PC-3 (cell line): Measurements from ENCODE around the gene SAMD8.

Source experiments
- EZH2 ChIP-seq: fragments of 300-600 bp; sonication (generic); IDR thresholded peaks from one replicate; pipeline ENCODE4 v1.6.1; 2017; ENCODE audit warnings: antibody characterized with exemption, mild to moderate bottlenecking, low read length; ENCODE audit not compliant: unreplicated experiment
- TF ChIP-seq, protein P1 (sequence below): fragments of 300-600 bp; sonication (generic); conservative IDR thresholded peaks from 2 replicates; pipeline ENCODE4 v1.5.1; 2017; ENCODE audit warnings: antibody characterized with exemption, low read depth, mild to moderate bottlenecking, low read length

DNA sequence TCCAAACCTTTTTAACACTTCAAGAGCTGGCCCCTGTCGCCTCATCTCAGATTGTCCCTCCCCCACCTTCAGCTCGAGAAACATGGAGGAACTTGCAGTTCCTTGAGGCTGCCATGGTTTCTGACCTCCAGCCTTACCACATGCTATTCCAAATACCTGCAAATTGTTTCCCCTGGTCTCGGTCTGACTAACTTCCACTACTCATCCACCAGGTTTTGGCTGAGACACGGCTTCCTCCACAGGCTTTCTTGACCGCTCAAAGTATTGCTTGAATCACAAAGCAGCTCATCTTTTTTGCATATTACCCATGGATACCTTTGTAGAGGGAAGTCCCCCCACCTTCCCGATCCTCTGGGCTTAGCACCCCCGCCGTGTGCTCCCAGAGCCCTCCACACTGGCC, 5.2 kb upstream of the SAMD8 start:
- TF ChIP-seq, protein P1, sequence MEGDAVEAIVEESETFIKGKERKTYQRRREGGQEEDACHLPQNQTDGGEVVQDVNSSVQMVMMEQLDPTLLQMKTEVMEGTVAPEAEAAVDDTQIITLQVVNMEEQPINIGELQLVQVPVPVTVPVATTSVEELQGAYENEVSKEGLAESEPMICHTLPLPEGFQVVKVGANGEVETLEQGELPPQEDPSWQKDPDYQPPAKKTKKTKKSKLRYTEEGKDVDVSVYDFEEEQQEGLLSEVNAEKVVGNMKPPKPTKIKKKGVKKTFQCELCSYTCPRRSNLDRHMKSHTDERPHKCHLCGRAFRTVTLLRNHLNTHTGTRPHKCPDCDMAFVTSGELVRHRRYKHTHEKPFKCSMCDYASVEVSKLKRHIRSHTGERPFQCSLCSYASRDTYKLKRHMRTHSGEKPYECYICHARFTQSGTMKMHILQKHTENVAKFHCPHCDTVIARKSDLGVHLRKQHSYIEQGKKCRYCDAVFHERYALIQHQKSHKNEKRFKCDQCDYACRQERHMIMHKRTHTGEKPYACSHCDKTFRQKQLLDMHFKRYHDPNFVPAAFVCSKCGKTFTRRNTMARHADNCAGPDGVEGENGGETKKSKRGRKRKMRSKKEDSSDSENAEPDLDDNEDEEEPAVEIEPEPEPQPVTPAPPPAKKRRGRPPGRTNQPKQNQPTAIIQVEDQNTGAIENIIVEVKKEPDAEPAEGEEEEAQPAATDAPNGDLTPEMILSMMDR, result no peak
- TF ChIP-seq EZH2, result no peak
